DMS153 (cell line): ENCODE measurements around the gene CST9L.
A peak's percentile ranks its signal among the peaks of the same experiment; 100 is the strongest.
"Not testable (repeated sequence)": the region's sequence is repeated elsewhere in the genome, so short reads cannot be mapped to it uniquely, and the experiment has no call there.

Experiments used
- DNase-seq: peaks from one replicate; lab custom pipeline; 2025; lab: John Stamatoyannopoulos, UW

CST9L gene

GRCh38 chr20:23586735-23587525 lies 18.6 kb upstream of the CST9L start:
- no peak for DNase-seq

- no peak for DNase-seq
Observed at GRCh38 chr20:23585808-23586734, 17.8 kb upstream of the CST9L start.

- DNase-seq: no peak
Observed at GRCh38 chr20:23585449-23585807, 17.1 kb upstream of the CST9L start.

- DNase-seq: no peak
Observed at GRCh38 chr20:23584434-23585199, 16.3 kb upstream of the CST9L start.

GRCh38 chr20:23583526-23583925 lies 15.2 kb upstream of the CST9L start:
- DNase-seq: no peak

- no peak for DNase-seq
Observed at GRCh38 chr20:23582293-23582692, 14.0 kb upstream of the CST9L start.

- DNase-seq: not testable (repeated sequence)
Observed at GRCh38 chr20:23581833-23582232, 13.5 kb upstream of the CST9L start.

- no peak for DNase-seq
Observed at GRCh38 chr20:23574977-23575376, 6.7 kb upstream of the CST9L start.

GRCh38 chr20:23570178-23570760 lies 2.0 kb upstream of the CST9L start:
- no peak for DNase-seq

GRCh38 chr20:23569570-23569969 lies 1.3 kb upstream of the CST9L start:
- no peak for DNase-seq

GRCh38 chr20:23568971-23569330 lies 667 bp upstream of the CST9L start:
- DNase-seq: no peak

- no peak for DNase-seq
Observed at GRCh38 chr20:23566199-23566932, 1.9 kb downstream of the CST9L start.

GRCh38 chr20:23565503-23566045 lies 2.7 kb downstream of the CST9L start:
- no peak for DNase-seq

GRCh38 chr20:23564927-23565326 lies 3.4 kb downstream of the CST9L start:
- DNase-seq: no peak

GRCh38 chr20:23562721-23563342 lies 5.5 kb downstream of the CST9L start:
- DNase-seq: no peak

- DNase-seq: no peak
Observed at GRCh38 chr20:23554401-23554800, 13.9 kb downstream of the CST9L start.

- DNase-seq: no peak
Observed at GRCh38 chr20:23551786-23552185, 16.5 kb downstream of the CST9L start.

- no peak for DNase-seq
Observed at GRCh38 chr20:23551383-23551782, 16.9 kb downstream of the CST9L start.

GRCh38 chr20:23550227-23550626 lies 18.1 kb downstream of the CST9L start:
- DNase-seq: peak; percentile 15

GRCh38 chr20:23548408-23548807 lies 19.9 kb downstream of the CST9L start:
- DNase-seq: no peak

- DNase-seq: no peak
Observed at GRCh38 chr20:23547613-23548012, 20.7 kb downstream of the CST9L start.
